Embryonic facial prominence (tissue), 1 donor: ENCODE measurements around the gene POLR2M.

ENCODE experiments used
- DNase-seq: peaks from one replicate; pipeline ENCODE4 v3.0.0-alpha.2; 2016; ENCODE audit errors: extremely low spot score

The POLR2M gene

DNA sequence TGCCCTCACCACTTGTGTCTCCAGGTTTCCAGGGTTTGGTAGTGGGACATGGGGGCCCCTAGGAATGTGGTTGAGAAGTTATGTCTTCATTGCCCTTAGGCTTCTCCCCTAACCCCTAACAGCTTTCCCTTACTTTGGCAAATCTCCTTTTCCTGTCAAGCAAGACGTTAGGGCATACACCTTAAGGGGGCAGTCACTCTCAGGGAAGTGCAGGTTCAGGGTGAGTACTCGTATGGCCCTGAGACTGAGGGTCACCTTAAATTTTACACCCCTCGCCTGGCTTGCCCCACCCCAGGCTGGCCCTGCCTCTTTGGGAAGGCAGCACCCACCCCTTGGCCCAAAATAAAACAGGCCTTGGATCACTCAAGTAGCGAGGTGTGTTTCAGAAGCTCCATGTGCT is 33.5 kb downstream of the POLR2M start:
- no peak for DNase-seq

DNA sequence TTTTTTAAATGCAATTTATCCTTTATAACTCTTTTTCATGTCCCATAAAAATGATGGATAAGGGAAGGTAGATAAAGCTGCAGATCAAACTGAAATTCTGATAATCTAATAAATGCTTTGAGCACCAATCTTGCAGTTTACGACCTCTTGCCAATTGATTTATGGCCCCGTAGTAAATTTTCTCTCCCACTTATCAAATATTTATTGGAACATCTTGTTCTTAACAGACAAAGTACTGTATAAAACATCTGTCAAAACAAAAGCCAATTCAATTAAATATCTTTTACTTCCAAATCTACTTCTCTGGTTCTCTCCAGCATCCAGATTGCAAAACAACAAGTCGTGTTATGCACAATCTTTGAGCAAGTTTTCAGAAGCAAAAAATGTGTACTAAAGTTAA is 34.6 kb downstream of the POLR2M start:
- DNase-seq, result no peak

DNA sequence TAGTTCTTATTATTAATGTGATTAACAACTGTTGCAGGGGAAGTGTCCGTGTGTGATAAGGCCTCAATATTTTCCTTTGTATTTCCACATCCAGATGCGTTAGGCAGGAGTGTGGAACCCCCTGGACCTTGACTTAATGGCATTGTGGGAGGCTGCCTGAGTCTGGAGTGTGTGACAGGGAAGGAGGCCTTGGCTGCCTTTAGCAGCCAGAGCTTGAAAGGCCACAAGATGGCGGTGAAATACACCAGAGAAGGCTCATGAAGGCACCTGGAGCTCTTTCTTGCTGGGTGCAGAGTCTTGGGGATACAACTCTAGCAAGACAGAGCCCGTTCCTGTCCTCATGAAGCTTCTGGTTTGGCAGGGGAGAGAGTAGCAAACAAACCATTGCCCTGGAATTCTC is 36.9 kb downstream of the POLR2M start:
- DNase-seq, result no peak

DNA sequence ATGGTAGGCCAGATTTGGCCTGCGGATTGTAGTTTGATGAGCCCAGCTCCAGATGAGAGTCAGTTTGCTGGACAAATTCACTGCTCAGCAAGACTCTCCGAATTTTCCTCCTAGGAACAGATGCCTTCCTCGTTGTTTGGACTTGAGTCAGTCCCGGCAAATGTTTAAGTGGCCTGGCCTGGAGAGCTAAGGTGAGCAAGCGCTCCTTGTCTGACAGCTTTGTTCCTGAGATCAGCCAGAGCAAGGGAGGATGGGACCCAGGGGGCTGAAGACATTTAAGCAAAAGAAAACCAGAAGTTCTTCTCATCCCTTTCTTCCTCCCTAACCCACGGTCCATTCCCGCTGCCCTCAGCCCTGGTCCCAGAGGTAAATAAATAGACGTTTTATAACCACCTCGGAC is 40.3 kb downstream of the POLR2M start:
- DNase-seq, result no peak

DNA sequence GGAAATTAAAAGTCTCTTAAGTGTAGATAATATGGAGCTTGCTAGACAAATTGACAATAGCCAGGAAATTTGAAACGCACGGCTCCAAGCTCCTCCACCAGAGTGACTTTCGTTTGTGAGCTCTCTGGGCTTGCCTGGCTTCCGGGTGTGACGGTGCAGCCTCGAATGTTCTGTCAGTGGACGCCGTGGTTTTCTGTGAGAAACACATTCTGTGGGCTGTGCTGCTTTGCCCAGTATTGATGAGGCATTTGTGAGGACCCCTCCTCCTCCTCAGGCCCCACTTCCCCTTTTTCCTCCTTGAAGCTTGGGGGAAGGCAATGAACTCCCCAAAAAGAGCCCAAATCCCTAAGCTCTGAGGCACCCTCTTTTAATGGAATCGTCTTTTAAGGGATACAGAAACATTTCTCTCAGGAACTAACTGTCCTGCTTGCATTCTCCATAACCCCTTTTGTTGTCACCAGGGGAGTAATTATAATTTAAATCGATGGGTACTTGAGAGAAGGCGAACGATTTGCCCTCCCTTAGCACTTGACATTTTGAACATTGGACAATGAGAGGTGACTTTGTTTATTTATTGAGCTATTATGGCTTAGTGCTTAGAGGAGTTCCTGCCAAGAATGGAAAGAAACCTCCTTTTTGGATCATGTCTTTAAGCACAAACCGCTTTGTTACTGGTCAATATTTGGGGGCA is 40.8 kb downstream of the POLR2M start:
- DNase-seq, result no peak

DNA sequence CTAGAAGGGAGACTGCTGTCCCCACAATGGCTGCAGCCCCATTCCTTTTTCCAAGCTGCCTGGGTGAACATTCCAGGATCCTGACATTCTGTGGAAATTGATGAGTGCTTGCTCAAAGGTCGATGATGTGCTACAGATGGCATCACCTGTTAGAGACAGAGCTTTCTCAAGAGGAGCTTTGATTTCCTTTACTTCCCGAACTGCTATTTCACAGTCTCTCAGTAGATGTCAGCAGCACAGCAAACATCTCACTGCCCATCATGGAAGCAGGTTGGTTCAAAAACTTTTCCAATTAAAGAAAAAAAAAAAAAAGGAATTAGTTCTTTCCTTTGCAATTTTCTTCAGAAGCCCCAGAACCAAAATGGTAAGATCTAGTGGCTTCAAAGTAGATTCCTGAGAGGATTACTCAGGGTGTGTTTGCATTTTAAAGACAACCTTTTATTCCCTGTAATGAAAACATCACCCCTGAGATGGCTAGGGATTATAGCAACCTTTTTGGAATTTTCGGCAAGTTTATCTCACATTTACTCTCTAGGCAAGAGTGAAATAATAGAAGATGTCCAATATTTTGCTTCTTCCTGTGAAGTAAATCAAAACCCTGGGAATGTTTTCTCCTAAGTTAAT is 44.8 kb downstream of the POLR2M start:
- no peak for DNase-seq

DNA sequence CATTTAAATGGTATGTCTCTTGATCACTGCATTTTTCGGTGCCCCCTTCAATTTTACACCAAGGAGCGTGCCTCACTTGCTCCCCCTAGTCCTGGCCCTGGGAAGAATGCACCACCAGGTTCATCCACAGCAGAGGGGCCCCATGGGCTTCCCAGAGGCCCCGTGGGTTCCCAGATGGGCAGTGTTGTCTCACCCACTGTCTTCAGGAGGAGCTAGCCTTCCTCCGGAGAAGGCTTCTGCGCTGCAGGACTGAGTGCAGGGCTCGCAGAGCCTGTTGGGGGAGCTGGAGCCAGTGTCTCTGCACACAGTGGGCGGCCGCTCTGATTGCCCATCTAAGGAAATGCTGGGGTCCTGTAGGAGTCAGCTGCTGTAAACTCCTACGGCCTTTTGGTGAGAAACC is 45.9 kb downstream of the POLR2M start:
- no peak for DNase-seq

DNA sequence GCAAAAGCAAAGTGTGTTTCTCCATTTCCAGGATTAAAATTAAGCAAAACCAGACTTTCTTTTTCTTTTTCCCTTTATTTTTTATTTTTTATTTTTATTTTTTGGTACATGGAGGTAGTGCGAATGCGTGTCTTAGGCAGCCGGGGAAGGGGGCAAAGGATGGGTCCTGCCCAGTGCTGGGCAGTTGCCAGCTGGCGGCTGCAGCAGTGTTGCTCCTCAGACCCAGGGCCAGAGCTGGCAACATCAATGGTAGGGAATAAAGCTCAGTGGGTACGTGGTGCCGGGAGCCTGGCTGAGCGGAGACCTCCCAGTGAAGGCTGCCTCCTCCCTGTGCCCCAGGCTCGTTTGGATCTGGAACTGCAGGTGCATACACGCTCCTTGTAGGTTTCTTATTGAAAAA is 46.3 kb downstream of the POLR2M start:
- no peak for DNase-seq

DNA sequence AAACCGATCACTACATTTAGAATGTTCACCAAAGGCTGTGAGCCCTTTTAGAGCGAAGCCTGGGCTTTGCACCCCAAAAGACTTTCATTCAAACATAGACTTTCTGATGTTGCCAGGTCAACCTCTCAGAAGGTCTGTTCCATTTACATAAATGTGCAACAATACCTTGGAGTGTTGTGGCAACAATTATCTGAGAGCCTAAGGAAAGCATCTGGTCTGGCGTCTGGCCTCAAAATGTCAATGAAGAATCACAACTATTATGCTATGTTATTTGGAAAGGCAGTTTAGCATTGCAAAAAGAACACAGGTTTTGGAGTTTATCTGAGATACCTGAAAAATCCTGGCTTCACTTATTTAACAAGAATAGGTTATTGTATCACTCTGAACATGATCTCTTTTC is 50.0 kb downstream of the POLR2M start:
- no peak for DNase-seq

DNA sequence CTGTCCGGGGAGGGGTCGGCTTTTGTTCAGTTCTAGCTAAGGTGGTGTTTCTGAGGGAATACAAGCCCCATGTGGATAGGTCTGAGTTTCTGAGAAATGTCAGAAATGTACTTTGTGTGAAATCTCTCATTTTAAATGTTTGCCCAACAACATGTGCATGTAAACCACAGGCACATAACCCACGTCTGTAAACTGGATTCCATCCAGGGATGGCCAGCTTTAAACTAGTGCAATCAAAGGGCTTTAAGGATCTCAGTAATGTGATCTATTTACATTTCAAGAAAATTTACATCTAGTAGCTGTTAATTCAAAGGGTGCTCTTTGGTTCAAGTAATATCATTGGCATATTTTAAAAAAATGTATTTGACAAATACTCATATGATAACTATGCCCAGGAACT is 52.0 kb downstream of the POLR2M start:
- DNase-seq, result no peak

DNA sequence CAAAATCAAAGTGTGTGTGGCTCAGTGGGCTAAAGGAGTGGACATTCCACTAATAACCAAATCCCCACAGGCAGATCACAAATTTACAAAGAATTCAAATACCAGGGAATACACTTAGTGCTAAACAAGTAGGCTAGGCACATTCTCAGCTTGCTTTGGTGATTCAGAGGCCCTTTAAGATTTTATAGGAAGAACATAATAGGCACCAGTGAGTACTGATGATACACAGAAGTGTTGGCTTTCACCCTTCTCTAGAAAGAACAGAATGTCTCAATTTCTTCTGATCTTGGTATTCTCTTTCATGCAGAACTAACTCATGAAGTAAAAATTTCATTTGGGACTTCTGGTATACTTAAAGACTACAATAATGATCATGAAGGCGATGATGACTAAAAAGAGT is 55.0 kb downstream of the POLR2M start:
- no peak for DNase-seq

DNA sequence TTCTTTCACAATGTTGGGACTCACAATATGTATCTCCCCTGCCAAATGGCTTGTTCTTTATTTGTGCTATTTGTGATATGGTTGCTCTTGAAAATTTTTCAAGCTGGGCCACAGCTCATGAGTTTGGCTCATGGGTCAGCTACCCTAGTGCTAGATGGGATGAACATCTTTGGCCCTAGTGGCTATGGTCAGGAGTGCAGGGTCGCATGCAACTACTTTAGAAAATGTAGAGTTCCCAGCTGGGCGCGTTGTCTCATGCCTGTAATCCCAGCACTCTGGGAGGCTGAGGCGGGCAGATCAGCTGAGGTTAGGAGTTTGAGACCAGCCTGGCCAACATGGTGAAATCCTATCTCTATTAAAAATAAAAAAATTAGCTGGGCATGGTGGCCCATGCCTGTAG is 55.8 kb downstream of the POLR2M start:
- no peak for DNase-seq

DNA sequence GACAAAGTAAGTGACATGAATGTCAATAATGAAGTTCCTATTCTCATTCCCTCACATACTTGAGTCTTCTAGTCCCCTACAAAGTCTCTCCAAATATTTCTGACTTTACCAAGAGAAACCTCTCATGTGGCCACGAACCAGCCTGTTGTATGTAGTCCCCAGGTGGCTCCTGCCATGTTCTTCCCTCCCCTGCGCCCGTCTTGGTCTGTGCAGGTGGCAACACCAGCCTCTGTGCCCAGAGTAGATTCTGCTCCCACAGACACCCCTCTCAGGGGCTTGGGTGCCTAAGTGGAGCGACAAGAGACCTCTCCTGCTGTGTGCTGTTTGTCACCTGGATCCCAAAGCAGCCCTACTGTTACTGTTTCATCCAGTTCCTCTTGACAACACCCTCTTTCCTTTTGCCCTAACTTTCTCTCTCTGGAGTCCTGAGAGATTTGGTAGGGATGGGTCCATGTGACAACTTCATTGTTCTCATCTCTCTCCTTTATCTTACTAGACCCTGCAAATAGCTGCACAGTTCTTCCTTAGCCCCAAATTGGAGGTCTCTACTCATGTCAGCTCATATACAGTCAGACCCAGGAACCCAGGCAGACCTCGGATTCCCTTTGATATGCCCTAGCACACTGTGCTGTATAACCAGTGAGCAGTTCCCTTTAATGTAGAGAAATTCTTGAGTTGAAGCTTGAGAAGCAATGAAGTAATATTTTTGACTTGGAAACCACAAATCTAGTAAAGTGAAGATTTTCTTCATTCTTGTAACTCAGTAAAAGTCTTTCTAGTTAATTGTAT is 56.9 kb downstream of the POLR2M start:
- no peak for DNase-seq
